GM10847 (cell line): ENCODE measurements around the gene JCAD.

ENCODE experiments used
- POLR2A ChIP-seq: IDR thresholded peaks from 2 replicates; pipeline ENCODE4 v1.6.1; 2011; ENCODE audit not compliant: insufficient read length; ENCODE audit errors: extremely low read depth

Gene JCAD

DNA sequence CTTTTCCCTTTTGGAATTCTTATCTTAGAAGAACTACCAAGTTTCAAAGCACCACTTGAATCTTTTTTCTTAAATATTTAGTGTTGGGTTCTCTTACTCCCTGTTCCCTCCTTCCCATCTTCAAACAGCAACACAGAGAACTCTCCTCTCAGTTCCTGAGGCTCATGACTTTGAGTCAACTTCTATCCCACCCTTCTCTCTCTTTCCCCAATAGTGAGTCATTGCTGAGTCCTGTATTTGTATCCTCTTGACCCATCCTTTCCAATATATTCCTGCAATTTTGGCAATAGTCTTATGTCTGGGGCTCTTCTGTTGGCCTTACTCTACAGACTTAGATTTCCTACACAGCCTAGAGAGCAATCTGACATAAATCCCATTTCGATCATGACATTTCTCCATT lies 20.8 kb upstream of the JCAD start:
- no peak for TF ChIP-seq POLR2A

- TF ChIP-seq POLR2A: no peak
Measured at GRCh38 chr10:30079408-30079807, 20.0 kb upstream of the JCAD start.

GRCh38 chr10:30075481-30075880 lies 16.1 kb upstream of the JCAD start:
- no peak for TF ChIP-seq POLR2A

DNA sequence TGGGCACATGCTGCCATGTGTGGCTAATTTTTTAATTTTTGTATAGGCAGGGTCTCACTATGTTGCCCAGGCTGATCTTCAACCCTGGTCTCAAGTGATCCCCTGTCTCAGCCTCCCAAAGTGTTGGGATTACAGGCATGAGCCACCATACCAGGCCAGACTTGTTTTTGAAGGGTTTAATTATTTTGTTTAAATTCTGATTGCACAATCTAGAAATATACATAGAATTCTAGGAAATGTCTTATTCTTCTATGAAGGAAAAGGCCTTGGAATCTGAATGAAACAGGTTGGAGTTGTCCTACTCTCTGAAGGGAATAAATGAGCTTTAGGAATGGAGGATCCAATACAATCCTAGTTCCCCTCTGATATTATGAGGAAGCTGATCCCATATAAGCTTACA lies 15.5 kb upstream of the JCAD start:
- no peak for TF ChIP-seq POLR2A

DNA sequence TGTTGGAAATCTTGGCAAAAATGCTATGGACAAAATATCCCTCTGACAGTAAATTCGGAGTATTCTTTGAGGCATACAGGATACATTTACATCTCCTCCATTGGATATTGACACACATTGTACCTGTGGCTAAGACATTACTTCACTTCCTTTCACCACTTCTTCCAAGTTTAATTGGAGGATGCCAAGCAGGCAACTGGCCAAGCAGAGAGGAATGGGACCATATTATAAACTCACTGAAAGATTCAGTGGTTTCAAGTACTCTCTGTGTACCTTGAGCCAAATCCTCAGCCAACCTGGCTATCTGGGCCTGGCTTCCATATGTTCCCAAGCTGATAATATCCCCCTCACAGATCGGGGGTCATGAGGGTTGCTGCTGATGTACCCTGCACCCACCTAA lies 14.7 kb upstream of the JCAD start:
- no peak for TF ChIP-seq POLR2A

DNA sequence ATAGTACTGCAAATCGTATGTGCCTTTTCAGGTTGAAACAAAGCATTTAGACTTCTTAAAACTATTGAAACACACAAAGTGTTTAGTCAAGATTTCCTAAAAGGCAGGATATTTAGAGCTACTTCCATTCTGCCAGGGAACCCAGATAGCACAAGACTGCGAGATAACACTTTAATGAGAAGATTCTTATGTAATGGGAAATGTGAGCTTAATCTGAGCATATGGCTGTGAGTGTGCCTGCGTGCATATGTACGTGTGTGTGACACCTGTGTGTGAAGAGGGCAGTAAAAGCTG lies 14.3 kb upstream of the JCAD start:
- no peak for TF ChIP-seq POLR2A

- no peak for TF ChIP-seq POLR2A
Measured at GRCh38 chr10:30073045-30073766, 13.8 kb upstream of the JCAD start.

GRCh38 chr10:30072068-30072467 lies 12.7 kb upstream of the JCAD start:
- no peak for TF ChIP-seq POLR2A

DNA sequence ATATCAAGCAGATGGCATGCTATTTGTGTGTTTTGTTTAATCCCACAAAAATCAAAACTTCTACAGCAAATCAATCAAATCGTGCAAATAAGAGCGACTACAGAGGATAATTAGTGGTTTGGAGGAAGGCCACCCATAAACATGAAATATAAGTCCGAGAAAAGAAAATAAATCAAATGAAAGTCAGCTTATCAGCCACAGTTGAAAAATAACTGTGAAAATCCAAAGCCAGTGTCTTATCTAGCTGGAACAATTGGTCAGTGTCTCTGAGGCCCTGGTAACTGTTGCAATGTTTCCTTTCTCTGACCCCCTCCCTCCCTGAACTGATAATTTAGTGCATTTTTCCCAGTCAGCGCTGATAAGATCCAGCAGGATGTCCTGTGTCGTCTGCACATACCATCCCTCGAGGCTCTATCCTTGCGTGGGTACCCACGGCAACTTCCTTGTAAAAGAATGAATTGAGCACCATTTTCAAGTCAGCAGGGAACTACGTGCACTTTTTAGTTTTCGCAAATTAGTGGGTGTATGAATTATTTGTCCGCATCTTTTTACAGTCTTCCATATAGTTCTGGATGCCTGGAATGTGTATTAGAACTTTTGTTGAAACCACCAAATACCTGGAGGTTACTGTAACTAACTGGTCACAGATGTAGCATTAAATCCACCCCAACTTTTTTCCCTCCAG lies 10.8 kb upstream of the JCAD start:
- TF ChIP-seq POLR2A: no peak

DNA sequence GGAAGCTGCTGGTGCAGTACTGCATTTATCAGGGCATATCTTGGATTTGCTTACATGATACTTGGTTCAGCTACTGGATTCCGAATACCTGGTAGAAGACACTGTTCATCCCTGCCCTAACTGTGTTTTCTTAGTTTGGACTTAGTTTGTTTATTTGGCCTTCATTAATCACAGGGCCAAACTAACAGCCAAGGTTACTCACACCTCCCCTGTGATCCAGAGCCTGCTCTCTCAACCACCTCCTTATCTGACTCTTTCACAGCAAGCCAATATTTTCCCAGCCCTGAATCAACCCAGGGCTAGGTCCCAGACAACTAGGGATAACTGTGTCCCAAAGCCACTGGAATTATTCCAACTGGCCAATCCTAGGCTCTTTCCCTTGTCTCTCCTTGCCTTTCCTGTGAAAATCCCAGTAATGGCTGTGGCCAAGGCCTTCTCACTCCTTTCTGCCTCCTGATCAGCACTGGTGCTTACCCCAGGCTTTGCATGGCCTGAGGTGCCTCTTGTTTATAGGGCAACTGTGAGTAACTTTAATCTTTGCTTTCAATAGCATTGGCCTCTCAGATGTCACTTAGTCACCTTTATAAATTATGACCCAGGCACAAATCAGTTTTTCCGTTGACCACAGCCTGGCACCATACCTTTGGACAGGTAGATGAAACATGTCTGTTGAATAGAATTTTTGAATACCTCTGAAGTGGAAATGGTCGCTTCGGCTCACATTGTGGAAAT lies 9.3 kb upstream of the JCAD start:
- no peak for TF ChIP-seq POLR2A

DNA sequence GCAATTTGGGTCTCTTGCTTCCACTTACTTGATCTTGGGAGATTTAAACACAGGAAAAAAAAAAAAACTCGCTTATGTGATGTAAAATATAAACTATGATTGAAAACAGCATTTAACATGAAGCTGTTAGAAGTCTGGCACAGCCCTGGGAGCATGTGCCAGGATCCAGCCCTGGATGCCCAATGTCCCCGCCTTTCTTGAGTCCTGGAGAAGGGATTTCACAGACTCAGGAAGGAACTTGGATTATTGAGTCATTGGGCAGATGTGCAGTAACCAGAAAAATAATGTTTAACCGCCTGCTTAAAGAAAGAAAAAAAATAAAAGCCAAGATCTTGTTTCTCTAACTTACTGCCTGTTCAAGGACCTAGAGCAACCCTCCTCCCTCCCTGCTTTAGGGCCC lies 3.7 kb upstream of the JCAD start:
- no peak for TF ChIP-seq POLR2A

DNA sequence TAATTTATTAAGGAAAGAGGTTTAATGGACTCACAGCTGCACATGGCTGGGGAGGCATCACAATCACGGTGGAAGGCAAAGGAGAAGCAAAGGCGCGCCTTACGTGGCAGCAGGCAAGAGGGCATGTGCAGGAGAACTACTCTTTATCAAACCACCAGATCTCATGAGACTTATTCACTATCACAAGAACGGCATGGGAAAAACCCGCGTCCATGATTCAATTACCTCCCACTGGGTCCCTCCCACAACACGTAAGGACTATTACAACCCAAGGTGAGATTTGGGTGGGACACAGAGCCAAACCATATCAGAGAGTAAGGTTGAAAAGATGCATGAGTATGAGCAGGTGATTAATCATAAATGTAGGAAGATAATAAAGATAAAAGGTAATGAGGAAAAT lies 3.2 kb upstream of the JCAD start:
- TF ChIP-seq POLR2A: no peak

DNA sequence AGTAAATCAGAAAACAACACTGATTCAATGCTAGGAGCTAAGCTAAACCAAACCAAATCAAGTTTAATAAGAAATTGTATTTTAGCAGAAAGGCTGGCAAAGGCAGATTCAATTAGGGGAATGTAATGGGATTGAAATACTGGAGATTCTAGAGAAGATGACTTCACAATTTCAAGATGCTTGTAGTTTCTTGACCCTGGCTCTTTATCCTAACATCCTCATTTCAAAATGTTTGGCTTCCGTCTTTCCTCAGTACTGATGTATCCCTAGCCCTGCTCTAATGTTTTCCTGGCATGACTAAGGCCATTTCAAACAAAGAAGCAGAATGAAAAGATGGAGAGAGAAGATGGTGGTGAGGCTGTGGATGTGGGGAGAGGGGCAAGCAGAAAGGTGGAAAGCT lies 2.7 kb upstream of the JCAD start:
- TF ChIP-seq POLR2A: no peak

DNA sequence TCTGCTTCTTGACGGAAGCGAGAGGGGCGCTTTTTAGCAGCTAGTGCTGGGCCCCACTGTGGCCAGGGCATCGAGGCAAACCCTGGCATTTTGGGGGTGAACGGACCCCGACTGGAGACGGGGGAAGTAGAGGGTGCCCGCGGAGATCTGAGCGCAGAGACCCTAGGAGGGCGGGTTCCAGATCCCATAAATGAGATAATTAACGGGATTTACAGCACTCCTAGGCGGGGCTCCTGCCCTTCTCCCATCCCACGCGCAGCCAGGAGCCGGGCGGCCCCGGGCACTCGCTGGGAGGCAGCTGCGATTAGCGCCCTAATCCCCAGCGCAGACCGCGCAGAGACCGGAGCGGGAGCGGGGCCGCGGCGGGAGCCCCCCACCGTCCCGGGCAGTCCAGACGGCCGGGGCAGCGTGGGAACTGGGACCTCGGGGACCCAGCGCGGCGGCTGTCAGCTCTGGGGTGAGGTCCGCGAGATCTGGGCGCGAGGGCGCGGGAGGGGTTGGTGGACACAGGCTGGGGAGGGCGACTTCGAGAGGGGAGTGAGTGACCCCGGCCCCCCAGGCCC lies 735 bp downstream of the JCAD start:
- TF ChIP-seq POLR2A: no peak

DNA sequence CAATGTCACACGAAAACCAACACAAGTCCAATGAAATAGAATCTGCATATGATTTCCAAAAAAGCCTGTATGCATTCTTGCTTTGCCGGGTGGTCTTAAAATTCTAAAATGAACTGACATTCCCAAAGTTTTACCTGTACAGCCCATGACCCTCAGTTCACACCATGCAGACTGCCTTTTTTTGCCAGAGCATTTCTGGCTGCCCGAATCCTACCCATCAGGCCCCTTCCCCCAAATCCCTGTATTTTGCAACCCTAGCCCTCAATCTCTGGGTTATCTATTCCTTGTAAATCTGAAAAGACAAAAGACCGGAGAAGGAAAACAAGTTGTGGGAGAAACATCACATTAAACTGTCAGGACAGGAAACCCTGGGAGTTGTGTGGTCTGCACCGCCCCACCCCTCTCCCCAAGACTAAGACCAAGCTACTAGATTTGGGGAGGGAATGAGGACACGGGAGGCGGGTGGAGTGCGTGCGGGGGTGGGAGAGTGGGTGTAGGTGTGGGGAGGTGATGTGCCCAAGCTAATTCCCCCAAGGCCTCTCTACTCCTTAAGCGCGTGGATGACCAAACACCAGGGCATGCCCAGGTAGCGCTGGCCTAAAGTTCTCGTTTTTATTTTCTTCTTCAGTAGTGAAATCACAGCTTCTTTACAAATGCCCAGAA lies 1.4 kb downstream of the JCAD start:
- TF ChIP-seq POLR2A: no peak

- TF ChIP-seq POLR2A: no peak
Measured at GRCh38 chr10:30057421-30057841, 2.0 kb downstream of the JCAD start.
